ENCODE data around the gene SERPINH1. TPM values are rescaled to one million over a fixed set of nuclear protein-coding genes. Genes with fewer than 3 reads are reported as not detected.

Gene SERPINH1
- polyA plus RNA-seq, 3 donors = 1.6 to 4.6 (median 2.1) TPM

- no peak for DNase-seq
- Mint-ChIP-seq H3K27ac (no peak overlapping the region), H3K4me1 (peaks cover 29% of the 10 kb centered on the region)
These were observed 43.0 kb upstream of the SERPINH1 start for GRCh38 chr11:75518771-75519653.

GRCh38 chr11:75520688-75521087, 41.4 kb upstream of the SERPINH1 start:
- H2AFZ ChIP-seq (ENCODE audit: insufficient read depth, low read depth, low read length, poor library complexity, severe bottlenecking) = no peak overlapping the region
- H3K4me3 Mint-ChIP-seq = no peak overlapping the region
- H3K9me3 Mint-ChIP-seq = peaks cover 0 to 8% (median 3%) of the 10 kb centered on the region in 7 donors
- peaks cover 27 to 30% of the 10 kb centered on the region in 2 donors for H3K4me1 ChIP-seq (ENCODE audit: control insufficient read depth in 1 of 2, insufficient read depth in 2 of 2, low read length in 2 of 2)
- no peak overlapping the region for H3K4me3 ChIP-seq (replicated peaks in 1 of 3; ENCODE audit: low read depth in 2 of 3, low read length in 3 of 3)
- peaks cover 4 to 5% of the 10 kb centered on the region in 2 donors for H3K36me3 Mint-ChIP-seq
- H3K27ac ChIP-seq (ENCODE audit: low read depth in 1 of 2, low read length in 2 of 2) = no peak overlapping the region
- no peak overlapping the region for H3K27ac Mint-ChIP-seq
- no peak for TF ChIP-seq CTCF (IDR thresholded peaks at IDR 0.05)
- H3K27me3 ChIP-seq (ENCODE audit: control insufficient read depth in 2 of 2, insufficient read depth in 2 of 2, low read length in 2 of 2) = peaks cover 0 to 12% of the 10 kb centered on the region in 2 donors
- no peak overlapping the region for H3K4me2 ChIP-seq (replicated peaks; ENCODE audit: extremely low read depth, low read length, poor library complexity, severe bottlenecking)
- 84% methylated on average over 7 of the region's 7 CpGs for WGBS (ENCODE audit: insufficient coverage)
- peaks cover 13 to 22% (median 13%) of the 10 kb centered on the region in 3 donors for H3K27me3 Mint-ChIP-seq (ENCODE audit: low read depth in 3 of 3)
- peaks cover 0 to 5% of the 10 kb centered on the region in 2 donors for H3K9me3 ChIP-seq (replicated peaks in 1 of 2; ENCODE audit: control insufficient read depth in 1 of 2, insufficient read depth in 1 of 2, low read length in 2 of 2)
- DNase-seq = no peak
- no peak overlapping the region for H3K9ac ChIP-seq (ENCODE audit: insufficient read depth, low read length, poor library complexity, severe bottlenecking)
- H3K4me1 Mint-ChIP-seq = peaks cover 34% of the 10 kb centered on the region
- H3K79me2 ChIP-seq (ENCODE audit: insufficient read depth, low read length) = peaks cover 8% of the 10 kb centered on the region
- intact Hi-C loops (cut with micrococcal nuclease) = no loop called here
- peaks cover 27% of the 10 kb centered on the region for H4K20me1 ChIP-seq (ENCODE audit: insufficient read depth, low read length)
- H3K36me3 ChIP-seq (replicated peaks in 1 of 2; ENCODE audit: control insufficient read depth in 1 of 2, insufficient read depth in 2 of 2, low read length in 2 of 2) = no peaks in the 10 kb centered on the region

More at GRCh38 chr11:75518771-75519653, 43.0 kb upstream of the SERPINH1 start:
- Histone ChIP-seq H3K9ac (ENCODE audit: insufficient read depth, low read length, poor library complexity, severe bottlenecking) (no peak overlapping the region), H3K36me3 (replicated peaks in 1 of 2; ENCODE audit: control insufficient read depth in 1 of 2, insufficient read depth in 2 of 2, low read length in 2 of 2) (no peaks in the 10 kb centered on the region), H3K27ac (ENCODE audit: low read depth in 1 of 2, low read length in 2 of 2) (no peak overlapping the region), H3K4me1 (ENCODE audit: control insufficient read depth in 1 of 2, insufficient read depth in 2 of 2, low read length in 2 of 2) (peaks cover 14 to 17% of the 10 kb centered on the region in 2 donors), H3K9me3 (replicated peaks in 1 of 2; ENCODE audit: control insufficient read depth in 1 of 2, insufficient read depth in 1 of 2, low read length in 2 of 2) (peaks cover 0 to 5% of the 10 kb centered on the region in 2 donors), H3K4me3 (replicated peaks in 1 of 3; ENCODE audit: low read depth in 2 of 3, low read length in 3 of 3) (no peak overlapping the region), H3K4me2 (replicated peaks; ENCODE audit: extremely low read depth, low read length, poor library complexity, severe bottlenecking) (no peak overlapping the region), H4K20me1 (ENCODE audit: insufficient read depth, low read length) (peaks cover 21% of the 10 kb centered on the region), H2AFZ (ENCODE audit: insufficient read depth, low read depth, low read length, poor library complexity, severe bottlenecking) (no peak overlapping the region), H3K79me2 (ENCODE audit: insufficient read depth, low read length) (peaks cover 3% of the 10 kb centered on the region), H3K27me3 (ENCODE audit: control insufficient read depth in 2 of 2, insufficient read depth in 2 of 2, low read length in 2 of 2) (peaks cover 0 to 2% of the 10 kb centered on the region in 2 donors)
- Mint-ChIP-seq H3K36me3 (peaks cover 4 to 9% of the 10 kb centered on the region in 2 donors), H3K4me3 (no peak overlapping the region), H3K9me3 (peaks cover 0 to 6% (median 3%) of the 10 kb centered on the region in 7 donors), H3K27me3 (ENCODE audit: low read depth in 3 of 3) (peaks cover 5 to 10% (median 6%) of the 10 kb centered on the region in 3 donors)
- TF ChIP-seq CTCF (IDR thresholded peaks at IDR 0.05) = no peak
- intact Hi-C loops (cut with micrococcal nuclease) = no loop called here
- WGBS (ENCODE audit: insufficient coverage) = 56% methylated on average over 3 of the region's 9 CpGs
